ENCODE data around the gene IFNL2.

DNA sequence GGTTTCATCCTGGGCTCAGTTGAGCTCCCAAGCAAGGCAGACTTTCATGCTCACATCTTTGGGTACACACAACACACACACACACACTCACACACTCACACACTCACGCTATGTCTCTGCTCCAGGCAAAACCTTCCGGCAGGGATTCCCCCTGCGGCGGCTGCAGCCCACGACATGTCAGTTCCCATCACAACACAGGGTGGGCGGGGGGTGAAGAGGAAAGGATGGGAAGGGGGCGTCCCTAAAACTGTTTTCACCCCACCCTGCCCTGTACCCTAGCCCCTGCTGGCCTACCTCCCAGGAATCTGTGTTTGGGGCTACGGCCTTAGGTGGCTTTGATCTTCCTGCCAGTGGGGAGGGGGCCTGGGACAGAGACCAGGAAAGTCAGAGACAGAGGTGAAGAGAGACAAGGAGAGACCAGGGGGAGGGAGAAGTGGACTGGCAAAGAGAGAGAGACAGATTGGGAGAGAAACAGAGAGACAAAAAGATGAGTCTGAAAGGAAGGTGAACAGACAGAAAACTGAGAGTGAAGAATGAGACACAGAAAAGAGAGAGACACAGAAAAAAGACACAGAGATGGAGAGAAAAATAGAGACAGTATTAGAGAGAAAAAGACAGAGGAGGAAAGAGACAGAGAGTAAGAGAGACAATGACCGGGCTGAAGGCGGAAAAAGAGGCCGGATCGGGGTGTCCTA is 48.6 kb downstream of the IFNL2 start:
- TF ChIP-seq POLR2A (IDR thresholded peaks at IDR 0.05): no peak
- TF ChIP-seq, protein P1, sequence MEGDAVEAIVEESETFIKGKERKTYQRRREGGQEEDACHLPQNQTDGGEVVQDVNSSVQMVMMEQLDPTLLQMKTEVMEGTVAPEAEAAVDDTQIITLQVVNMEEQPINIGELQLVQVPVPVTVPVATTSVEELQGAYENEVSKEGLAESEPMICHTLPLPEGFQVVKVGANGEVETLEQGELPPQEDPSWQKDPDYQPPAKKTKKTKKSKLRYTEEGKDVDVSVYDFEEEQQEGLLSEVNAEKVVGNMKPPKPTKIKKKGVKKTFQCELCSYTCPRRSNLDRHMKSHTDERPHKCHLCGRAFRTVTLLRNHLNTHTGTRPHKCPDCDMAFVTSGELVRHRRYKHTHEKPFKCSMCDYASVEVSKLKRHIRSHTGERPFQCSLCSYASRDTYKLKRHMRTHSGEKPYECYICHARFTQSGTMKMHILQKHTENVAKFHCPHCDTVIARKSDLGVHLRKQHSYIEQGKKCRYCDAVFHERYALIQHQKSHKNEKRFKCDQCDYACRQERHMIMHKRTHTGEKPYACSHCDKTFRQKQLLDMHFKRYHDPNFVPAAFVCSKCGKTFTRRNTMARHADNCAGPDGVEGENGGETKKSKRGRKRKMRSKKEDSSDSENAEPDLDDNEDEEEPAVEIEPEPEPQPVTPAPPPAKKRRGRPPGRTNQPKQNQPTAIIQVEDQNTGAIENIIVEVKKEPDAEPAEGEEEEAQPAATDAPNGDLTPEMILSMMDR (IDR thresholded peaks at IDR 0.05): no peak
- no peak for TF ChIP-seq POLR2AphosphoS5 (IDR thresholded peaks at IDR 0.05)
- no peak for TF ChIP-seq EP300 (IDR thresholded peaks at IDR 0.05)

Measured in suprapubic skin (tissue), 4 donors.